Ammon's horn (tissue), 1 donor: ENCODE measurements around the gene PLEKHG5.

Experiments
- DNase-seq: peaks from one replicate; pipeline ENCODE4 v3.0.0-alpha.2; 2016; ENCODE audit warnings: low spot score

PLEKHG5 gene

GRCh38 chr1:6509220-6509918 is 17.9 kb upstream of the PLEKHG5 start:
- no peak for DNase-seq

- DNase-seq, result no peak
Measured at GRCh38 chr1:6508816-6509189, 17.3 kb upstream of the PLEKHG5 start.

- DNase-seq, result no peak
Measured at GRCh38 chr1:6508154-6508815, 16.8 kb upstream of the PLEKHG5 start.

- no peak for DNase-seq
Measured at GRCh38 chr1:6507461-6507911, 16.0 kb upstream of the PLEKHG5 start.

GRCh38 chr1:6507037-6507428 is 15.6 kb upstream of the PLEKHG5 start:
- DNase-seq, result peak; percentile 60

- DNase-seq, result no peak
Measured at GRCh38 chr1:6506210-6507036, 15.0 kb upstream of the PLEKHG5 start.

GRCh38 chr1:6505367-6506209 is 14.1 kb upstream of the PLEKHG5 start:
- no peak for DNase-seq

GRCh38 chr1:6504887-6505286 is 13.4 kb upstream of the PLEKHG5 start:
- no peak for DNase-seq

- DNase-seq, result no peak
Measured at GRCh38 chr1:6503884-6504602, 12.6 kb upstream of the PLEKHG5 start.

- DNase-seq, result peak; percentile 64
Measured at GRCh38 chr1:6502000-6502891, 10.8 kb upstream of the PLEKHG5 start.

GRCh38 chr1:6501279-6501813 is 9.9 kb upstream of the PLEKHG5 start:
- no peak for DNase-seq

- no peak for DNase-seq
Measured at GRCh38 chr1:6500544-6501278, 9.2 kb upstream of the PLEKHG5 start.

GRCh38 chr1:6499296-6499695 is 7.8 kb upstream of the PLEKHG5 start:
- no peak for DNase-seq

- no peak for DNase-seq
Measured at GRCh38 chr1:6498576-6499111, 7.2 kb upstream of the PLEKHG5 start.

GRCh38 chr1:6497867-6498575 is 6.6 kb upstream of the PLEKHG5 start:
- DNase-seq, result no peak

- DNase-seq, result peak; percentile 45
Measured at GRCh38 chr1:6497215-6497866, 5.9 kb upstream of the PLEKHG5 start.

GRCh38 chr1:6496890-6497214 is 5.4 kb upstream of the PLEKHG5 start:
- DNase-seq, result no peak

- no peak for DNase-seq
Measured at GRCh38 chr1:6496365-6496721, 4.9 kb upstream of the PLEKHG5 start.
